Esophagus squamous epithelium (tissue), 5 donors: Measurements from ENCODE around the gene GPX8. TPM values are rescaled to one million over a fixed set of nuclear protein-coding genes. Genes with fewer than 3 reads are reported as not detected.

Experiments
- DNase-seq: peaks from one replicate; lab custom pipeline; 2025; lab: John Stamatoyannopoulos, UW
- H3K27ac ChIP-seq, 4 donors: fragments of 200-600 bp; sonication (generic); one replicate each; pipeline ENCODE4 v1.5.1; 2016 to 2019; ENCODE audit warnings: mild to moderate bottlenecking in 1 of 4
- H3K27me3 ChIP-seq, 4 donors: fragments of 200-600 bp; sonication (generic); 1 replicate in 3 of 4; 2 replicates in 1 of 4; pipeline versions ENCODE4 v1.5.1 to v1.6.0; 2017 to 2021; ENCODE audit warnings: antibody characterized with exemption in 1 of 4
- H3K36me3 ChIP-seq, 3 donors: fragments of 200-600 bp; sonication (generic); one replicate each; pipeline ENCODE4 v1.5.1; 2016 to 2019
- H3K4me1 ChIP-seq, 3 donors: fragments of 200-600 bp; sonication (generic); one replicate each; pipeline ENCODE4 v1.5.1; 2017 to 2019
- H3K4me3 ChIP-seq, 4 donors: fragments of 200-600 bp; sonication (generic); 1 replicate in 3 of 4; 2 replicates in 1 of 4; pipeline ENCODE4 v1.5.1; 2016 to 2019; ENCODE audit warnings: mild to moderate bottlenecking in 2 of 4, moderate library complexity in 1 of 4
- H3K9me3 ChIP-seq, 3 donors: fragments of 200-600 bp; sonication (generic); one replicate each; pipeline ENCODE4 v1.5.1; 2016 to 2019
- CTCF ChIP-seq, 6 experiments: fragments of 450-650 bp in 4 of 6; fragments of 200-600 bp in 2 of 6; sonication (generic) in 2 of 6; IDR thresholded peaks; one replicate each; pipeline ENCODE4 v1.5.1; 2016 to 2019; ENCODE audit warnings: antibody characterized with exemption in 6 of 6, mild to moderate bottlenecking in 4 of 6, moderate library complexity in 4 of 6
- POLR2A ChIP-seq, 4 donors: fragments of 450-650 bp; IDR thresholded peaks; one replicate each; pipeline ENCODE4 v1.6.1; 2017; ENCODE audit warnings: antibody characterized with exemption in 4 of 4, mild to moderate bottlenecking in 4 of 4, moderate library complexity in 3 of 4
- WGBS, 2 donors: methylation state at CpG; one replicate each; pipeline ENCODE4 v1.1.5; 2018; 5-methylcytosine and 5-hydroxymethylcytosine counted together
- intact Hi-C: fragments of 100-400 bp; cut with DNase I; formaldehyde crosslinking; loops from one replicate; pipeline ENCODE4 v1.15.0; 2022
- total RNA-seq, 4 donors: library from RNA; depleted of rRNA; stranded (reverse); fragments of >200 nt; gene quantifications; one replicate each; pipeline ENCODE4 v1.1.0, GENCODE V29; 2016
- donor health status: DM: yes; HTN: yes; CAD: no.

GPX8 gene
- total RNA-seq, 4 donors from 2014 or later, result 0.45 to 8.7 (median 7.3) TPM

GRCh38 chr5:55171471-55171870 lies 11.5 kb downstream of the GPX8 start:
- Histone ChIP-seq H3K36me3 (no peaks in the 10 kb centered on the region), H3K4me1 (peaks cover 11 to 33% (median 24%) of the 10 kb centered on the region in 3 donors), H3K27me3 (peaks cover 3 to 61% (median 20%) of the 10 kb centered on the region in 4 donors), H3K27ac (no peak overlapping the region), H3K4me3 (no peak overlapping the region), H3K9me3 (no peaks in the 10 kb centered on the region)
- TF ChIP-seq POLR2A (IDR thresholded peaks at IDR 0.05) (no peak), CTCF (IDR thresholded peaks at IDR 0.05) (no peak)
- DNase-seq, result no peak
- WGBS, 2 donors, result 22 to 31% methylated on average over 2 of the region's 2 CpGs
- intact Hi-C loops, result no loop called here

DNA sequence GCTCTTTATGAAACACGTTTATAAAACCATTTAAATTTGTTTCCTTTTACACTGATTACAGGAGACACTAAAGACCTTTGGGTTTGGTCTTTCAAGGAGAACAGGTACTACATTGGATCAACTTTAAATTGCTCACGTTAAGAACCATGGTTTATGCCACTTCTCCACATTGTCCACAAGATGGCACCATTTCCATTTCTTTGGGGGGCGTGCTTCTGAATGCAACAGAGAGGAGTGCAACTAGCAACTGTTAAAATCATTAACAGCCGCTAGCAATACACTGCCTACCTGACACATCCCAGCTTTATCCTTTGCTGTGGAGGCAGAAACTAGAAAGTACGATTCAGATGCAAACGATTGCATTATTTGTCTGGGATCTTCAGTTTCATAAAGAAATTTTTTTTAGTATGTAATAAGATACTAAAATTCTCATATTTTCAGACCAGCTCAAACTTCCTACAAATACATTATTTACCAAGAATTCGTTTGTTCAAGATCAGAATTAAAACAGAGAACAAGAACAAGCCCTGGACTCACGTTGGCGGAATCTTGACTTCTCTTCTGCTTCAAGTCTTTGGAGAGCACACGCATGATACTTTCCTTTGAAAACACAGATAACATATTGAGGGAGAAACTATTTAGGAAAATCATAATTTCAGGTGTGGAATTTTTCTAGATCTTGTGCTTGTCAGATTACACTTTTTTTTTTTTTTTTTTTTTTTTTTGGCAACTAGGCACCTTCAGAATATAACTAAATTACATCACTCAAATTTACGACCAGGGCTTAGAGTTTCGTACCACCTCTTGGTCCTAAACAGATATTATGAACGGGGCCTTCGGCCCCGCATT lies 12.3 kb downstream of the GPX8 start:
- no peaks in the 10 kb centered on the region for H3K9me3 ChIP-seq
- no peaks in the 10 kb centered on the region for H3K36me3 ChIP-seq
- H3K4me1 ChIP-seq, result peaks cover 11 to 40% (median 26%) of the 10 kb centered on the region in 3 donors
- peak; percentile 2 for DNase-seq
- no peak overlapping the region for H3K27ac ChIP-seq
- intact Hi-C loops, result no loop called here
- peak overlapping the region; percentile 25 to 66 (median 48) for H3K4me3 ChIP-seq
- TF ChIP-seq POLR2A (IDR thresholded peaks at IDR 0.05) (no peak), CTCF (IDR thresholded peaks at IDR 0.05) (peak; percentile 71 to 91 (median 81))
- 4 to 5% methylated on average over 15 of the region's 15 CpGs for WGBS, 2 donors
- H3K27me3 ChIP-seq, result peaks cover 3 to 69% (median 22%) of the 10 kb centered on the region in 4 donors

- TF ChIP-seq CTCF (IDR thresholded peaks at IDR 0.05) (no peak), POLR2A (IDR thresholded peaks at IDR 0.05) (no peak)
- H3K4me1 ChIP-seq, result peaks cover 11 to 40% (median 26%) of the 10 kb centered on the region in 3 donors
- peak within 1 kb of the TSS; percentile 25 to 66 (median 48) for H3K4me3 ChIP-seq
- 0% methylated on average over 13 to 21 of the region's 69 CpGs for WGBS, 2 donors
- no peak within 1 kb of the TSS for H3K27ac ChIP-seq
- H3K27me3 ChIP-seq, result peaks cover 3 to 77% (median 22%) of the 10 kb centered on the region in 4 donors
- no peak for DNase-seq
- no peaks in the 10 kb centered on the region for H3K9me3 ChIP-seq
- intact Hi-C loops, result no loop called here
- no peaks in the 10 kb centered on the region for H3K36me3 ChIP-seq
Measured at GRCh38 chr5:55172937-55173686, 13.1 kb downstream of the GPX8 start, which contains the start of gene CDC20B. Gene CDC20B, minus strand, starts transcription at chr5:55173177. Its CDS starts 177 bp downstream, at chr5:55173000.

DNA sequence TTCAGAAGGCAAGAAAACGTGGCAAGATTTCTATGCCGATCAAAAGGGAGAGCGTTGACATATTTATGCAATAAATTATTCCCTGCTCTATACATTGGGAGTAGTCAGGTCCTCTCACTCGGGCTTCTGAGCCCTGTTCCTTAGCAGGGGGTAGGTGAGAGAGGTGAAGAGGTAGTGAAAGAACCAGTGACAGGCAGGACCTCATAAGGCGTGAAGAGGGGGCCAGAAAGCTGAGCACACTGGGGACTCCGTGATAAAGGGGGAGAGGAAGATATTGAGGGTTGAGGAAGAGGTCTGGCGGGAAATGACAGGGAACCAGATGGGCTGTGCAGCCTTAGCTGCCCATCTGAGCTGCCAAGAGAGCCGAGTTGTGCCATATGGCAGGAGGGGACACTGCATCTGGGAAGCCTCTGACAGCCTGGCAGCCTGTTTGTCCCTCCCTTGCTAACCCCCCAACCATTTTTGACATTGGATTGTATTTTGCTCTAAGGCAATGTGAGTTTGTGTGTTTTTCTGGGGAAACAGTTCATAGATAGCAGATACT lies 13.8 kb downstream of the GPX8 start:
- peaks cover 3 to 83% (median 22%) of the 10 kb centered on the region in 4 donors for H3K27me3 ChIP-seq
- TF ChIP-seq CTCF (IDR thresholded peaks at IDR 0.05) (no peak), POLR2A (IDR thresholded peaks at IDR 0.05) (no peak)
- no peak overlapping the region for H3K27ac ChIP-seq
- no peaks in the 10 kb centered on the region for H3K36me3 ChIP-seq
- peak overlapping the region; percentile 25 to 66 (median 48) for H3K4me3 ChIP-seq
- WGBS, 2 donors, result 17 to 23% methylated on average over 5 to 8 of the region's 8 CpGs
- H3K4me1 ChIP-seq, result peaks cover 11 to 40% (median 26%) of the 10 kb centered on the region in 3 donors
- intact Hi-C loops, result no loop called here
- no peaks in the 10 kb centered on the region for H3K9me3 ChIP-seq
- DNase-seq, result no peak
